ENCODE data around the gene GALNT2.

The GALNT2 gene

GRCh38 chr1:230220478-230220877, 153.4 kb downstream of the GALNT2 start:
- no peak for DNase-seq

DNA sequence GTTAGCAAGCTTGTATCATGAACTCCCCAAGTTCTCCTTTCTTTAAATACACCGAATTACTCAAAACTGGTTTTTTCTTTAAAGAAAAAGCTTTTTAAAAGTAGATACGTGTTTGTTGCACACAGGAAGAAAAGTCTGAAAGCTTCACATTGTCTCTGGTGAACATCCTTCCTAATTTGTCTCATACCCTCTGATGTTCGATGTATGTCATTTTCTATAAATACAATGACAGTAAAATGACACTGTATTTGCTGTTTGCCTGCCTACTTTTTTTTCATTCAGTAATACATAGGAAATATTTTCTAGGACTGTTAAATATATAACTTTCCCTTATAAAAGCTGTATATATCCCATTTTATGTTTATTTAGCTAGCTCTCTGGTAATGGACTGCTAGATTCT, 153.9 kb downstream of the GALNT2 start:
- no peak for DNase-seq

- no peak for DNase-seq
These were observed 155.6 kb downstream of the GALNT2 start for GRCh38 chr1:230222678-230223077.

DNA sequence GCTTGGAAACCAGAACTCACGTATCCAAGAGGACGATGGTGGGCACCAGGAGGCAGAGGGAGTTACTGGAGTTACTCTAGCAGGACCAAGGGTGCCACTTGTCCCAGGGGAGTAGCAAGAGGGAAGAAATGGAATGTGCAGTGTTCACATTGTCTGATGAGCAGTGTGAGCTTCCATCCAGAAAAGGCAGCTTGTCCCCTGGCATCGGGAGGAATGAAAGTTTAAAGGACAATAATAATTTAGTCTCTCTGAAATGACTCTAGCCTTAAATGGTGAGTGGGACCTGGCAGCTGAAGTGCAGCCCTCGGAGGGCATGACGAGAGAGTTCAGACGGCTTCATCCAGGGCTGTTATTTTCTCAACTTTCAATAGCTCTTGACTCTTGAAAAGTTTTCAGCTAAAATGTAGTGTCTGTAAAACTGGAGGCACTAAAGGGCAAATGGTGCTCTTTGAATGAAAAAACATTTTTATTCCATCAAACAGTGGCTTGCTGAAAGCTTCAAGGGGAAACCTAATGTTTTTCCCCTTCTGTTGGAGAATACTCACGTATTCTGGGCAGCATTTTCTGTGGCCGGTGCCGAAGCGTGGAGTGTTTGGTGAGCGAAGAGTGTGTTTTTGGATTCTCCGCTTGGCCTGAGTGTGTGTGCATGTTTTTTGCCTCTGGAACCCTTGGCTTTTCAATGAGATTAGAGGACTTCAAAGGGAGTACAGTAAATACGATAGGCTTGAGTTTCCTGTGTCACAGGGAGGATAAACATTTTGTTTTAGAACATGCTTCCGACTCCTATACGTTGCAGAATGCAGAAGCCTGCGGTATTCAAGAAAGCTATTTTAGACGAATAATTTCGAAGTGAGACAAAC, 157.3 kb downstream of the GALNT2 start:
- no peak for DNase-seq

GRCh38 chr1:230226007-230226800, 159.2 kb downstream of the GALNT2 start:
- DNase-seq = no peak

- no peak for DNase-seq
These were observed 159.8 kb downstream of the GALNT2 start for GRCh38 chr1:230226814-230227213.

- DNase-seq = no peak
These were observed 161.3 kb downstream of the GALNT2 start for GRCh38 chr1:230228236-230228897.

DNA sequence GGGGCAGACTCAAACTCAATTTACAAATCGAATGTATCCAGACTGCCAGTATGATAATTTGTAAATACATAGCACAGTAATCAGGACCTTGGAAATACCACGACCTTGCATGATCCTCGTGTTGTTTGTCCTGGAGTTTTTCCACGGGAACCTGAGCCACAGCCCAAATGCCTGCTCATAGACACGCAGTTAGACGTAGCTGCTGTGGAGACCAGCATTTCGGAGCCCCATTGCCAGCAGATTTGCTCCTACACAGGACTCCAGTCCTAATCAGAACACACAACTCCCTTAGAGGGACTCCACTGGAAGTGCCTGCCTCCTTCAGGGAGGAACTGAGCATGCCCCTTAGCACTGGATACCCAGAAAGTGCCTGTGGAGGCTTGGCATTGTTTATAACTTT, 163.2 kb downstream of the GALNT2 start:
- no peak for DNase-seq

DNA sequence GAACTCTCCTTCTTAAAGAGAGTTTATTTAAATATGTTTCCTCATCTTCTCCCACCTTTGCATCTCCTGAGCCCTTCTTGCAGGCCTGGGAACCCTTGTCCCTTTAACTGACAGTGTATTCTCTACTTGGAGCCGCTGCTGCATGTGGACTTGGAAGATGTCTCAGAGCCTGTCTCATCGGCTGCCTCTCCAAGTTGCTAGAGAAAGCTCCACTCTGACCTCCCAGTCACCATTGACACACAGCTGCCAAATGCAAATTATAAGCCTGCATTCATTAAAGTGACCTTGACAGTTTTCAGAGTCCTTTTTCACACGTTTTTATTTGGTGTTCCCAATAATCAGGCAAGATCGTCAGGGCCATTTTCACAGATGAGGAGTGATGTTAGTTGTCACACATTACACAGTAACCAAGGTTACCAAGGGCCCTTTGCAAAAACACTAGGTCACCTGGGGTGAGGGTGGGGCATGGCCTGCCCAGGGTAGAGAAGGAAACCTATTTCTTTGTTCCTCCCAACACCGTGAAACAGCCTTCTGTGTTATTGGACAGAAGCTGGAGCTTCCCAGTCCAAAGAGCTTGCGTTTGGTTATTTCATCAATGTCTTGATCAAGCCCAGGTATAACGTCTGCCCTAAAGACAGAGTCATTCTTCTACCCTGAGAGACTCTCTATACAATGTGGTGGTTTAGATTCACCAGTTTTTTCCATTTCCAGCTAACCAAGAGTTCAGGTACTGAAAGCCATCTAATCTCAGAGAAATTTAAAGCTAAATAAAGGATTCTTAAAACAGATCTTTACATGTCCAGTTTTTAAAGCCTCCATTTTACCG, 164.1 kb downstream of the GALNT2 start:
- DNase-seq = no peak

- no peak for DNase-seq
These were observed 164.7 kb downstream of the GALNT2 start for GRCh38 chr1:230231774-230232145.

GRCh38 chr1:230232371-230232771, 165.3 kb downstream of the GALNT2 start:
- no peak for DNase-seq

DNA sequence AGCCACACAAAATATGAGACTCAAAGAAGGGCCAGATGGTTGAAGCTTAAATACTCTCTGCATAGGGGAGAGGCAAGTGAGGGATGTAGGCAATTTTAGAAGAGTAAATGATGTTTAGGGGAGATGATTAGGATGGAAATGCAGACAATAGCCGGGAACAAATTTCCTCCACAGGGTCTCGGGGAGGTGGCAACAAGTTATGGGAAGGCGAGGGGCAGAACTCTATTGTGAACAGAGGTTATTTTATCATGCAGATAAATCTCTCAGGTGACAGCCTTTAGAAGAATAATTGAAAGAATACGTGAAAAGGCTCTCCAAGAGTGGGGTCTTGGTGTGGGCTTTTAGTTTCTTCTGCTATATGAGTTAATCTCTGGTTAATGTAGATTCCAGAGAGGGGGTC, 166.7 kb downstream of the GALNT2 start:
- no peak for DNase-seq

- DNase-seq = no peak
These were observed 168.8 kb downstream of the GALNT2 start for GRCh38 chr1:230235876-230236275.

DNA sequence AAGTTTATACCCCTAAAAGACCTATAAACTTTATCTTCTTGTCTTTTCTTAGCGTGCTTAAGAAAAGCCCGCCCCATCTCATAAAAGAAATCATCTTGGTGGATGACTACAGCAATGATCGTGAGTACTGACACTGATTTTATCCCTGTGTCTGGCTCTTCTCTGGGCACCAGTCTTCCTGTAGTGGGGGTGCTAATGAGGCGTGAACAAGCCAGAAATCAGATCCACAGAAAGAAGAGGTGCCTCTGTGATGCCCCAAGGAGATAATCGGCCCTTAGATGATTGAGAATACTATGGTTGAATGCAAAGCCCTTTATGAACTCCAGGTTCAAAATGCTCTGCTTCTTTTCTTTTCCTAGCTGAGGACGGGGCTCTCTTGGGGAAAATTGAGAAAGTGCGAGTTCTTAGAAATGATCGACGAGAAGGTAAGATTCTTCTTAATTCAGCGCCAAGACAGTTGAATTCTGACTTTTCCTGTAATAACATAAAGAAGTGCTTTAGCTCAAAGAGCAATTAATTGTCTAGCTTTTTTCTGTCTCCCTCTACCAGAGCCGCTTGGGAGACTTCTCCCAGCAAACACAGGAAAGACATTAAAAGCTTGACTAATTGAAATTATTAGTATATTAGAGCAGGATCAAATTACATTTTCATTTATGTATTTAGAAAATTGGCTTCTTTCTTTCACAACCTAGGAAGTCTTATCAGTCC, 169.4 kb downstream of the GALNT2 start:
- DNase-seq = no peak

DNA sequence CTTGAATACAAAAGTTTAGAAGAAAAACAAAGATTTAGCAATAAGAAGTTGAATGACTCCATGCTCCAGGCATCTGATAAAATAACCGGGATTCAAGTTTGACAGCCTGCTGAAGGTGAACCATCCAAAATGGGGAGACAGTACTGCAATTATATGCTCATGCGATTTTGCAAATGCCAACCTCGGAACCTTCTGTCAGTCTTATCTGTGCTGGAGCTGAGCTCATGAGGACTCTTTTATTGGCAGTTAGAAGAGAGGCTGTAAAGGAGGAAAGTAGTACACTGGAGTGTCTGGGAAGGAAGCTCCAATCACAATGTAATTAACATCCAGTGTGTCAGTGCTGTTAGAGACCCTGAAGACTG, 170.0 kb downstream of the GALNT2 start:
- no peak for DNase-seq

- no peak for DNase-seq
These were observed 170.8 kb downstream of the GALNT2 start for GRCh38 chr1:230237805-230238204.

DNA sequence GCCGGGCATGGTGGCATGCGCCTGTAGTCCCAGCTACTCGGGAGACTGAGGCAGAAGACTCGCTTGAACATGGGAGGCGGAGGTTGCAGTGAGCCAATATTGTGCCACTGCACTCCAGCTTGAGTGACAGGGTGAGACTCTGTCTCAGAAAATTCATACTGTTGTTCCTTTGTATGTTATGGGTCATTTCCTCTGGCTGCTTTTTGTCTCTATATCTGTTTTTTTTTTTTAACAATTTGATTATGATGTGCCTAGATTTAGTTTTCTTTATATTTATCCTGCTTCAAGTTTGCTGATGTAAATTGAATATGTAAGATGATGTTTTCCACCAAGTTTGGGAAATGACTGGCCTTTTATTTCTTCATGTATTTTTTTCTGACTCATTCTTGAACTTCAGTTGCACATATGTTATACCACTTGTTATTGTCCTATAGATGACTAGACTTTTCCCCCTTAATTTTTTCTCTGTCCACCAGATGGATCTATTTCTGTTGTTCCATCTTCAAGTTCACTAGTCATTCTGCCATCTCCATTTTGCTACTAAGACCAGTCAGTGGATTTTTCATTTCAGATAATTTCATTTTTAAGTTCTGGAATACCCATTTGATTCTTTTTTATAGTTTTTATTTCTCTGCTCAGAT, 173.5 kb downstream of the GALNT2 start:
- no peak for DNase-seq

DNA sequence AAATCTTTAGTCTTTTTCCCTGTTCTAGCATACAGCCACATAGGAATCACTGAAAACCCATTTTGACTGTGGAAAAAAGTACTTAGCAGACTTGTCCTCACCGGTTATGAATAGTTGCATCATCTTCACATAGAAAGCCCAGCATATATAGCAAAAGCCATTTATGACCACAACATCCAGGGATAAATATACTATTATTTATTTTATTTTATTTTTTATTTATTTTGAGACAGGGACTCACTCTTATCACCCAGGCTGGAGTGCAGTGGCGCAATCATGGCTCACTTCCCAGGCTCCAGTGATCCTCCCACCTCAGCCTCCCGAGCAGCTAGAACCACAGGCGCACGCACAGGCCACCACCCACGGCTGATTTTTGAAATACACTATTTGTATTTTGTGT, 175.3 kb downstream of the GALNT2 start:
- DNase-seq = no peak

- DNase-seq = no peak
These were observed 176.1 kb downstream of the GALNT2 start for GRCh38 chr1:230243146-230243545.

- DNase-seq = no peak
These were observed 176.7 kb downstream of the GALNT2 start for GRCh38 chr1:230243583-230244353.

GRCh38 chr1:230246551-230246950, 179.5 kb downstream of the GALNT2 start:
- DNase-seq = no peak

All from activated naive CD4-positive, alpha-beta T cell treated with Interleukin-2 at 50 U/mL for 16 hours (primary cell).